DND-41 (cell line): ENCODE data around the gene PIP4K2A.

Source experiments
- ATAC-seq: fragments of 200-7000 bp; cut with Tn5 transposase; 3 replicates; pipeline ENCODE4 v1.9.1; 2021; ENCODE audit warnings: low read depth; ENCODE audit not compliant: insufficient read depth
- DNase-seq: peaks from one replicate; pipeline ENCODE4 v3.0.0-alpha.2; 2020
- H2AFZ ChIP-seq: 2 replicates; pipeline ENCODE4 v1.6.0; 2012; ENCODE audit warnings: low read depth, low read length
- H3K27ac ChIP-seq: 2 replicates; pipeline ENCODE4 v1.5.1; 2012; ENCODE audit warnings: low read length, inconsistent platforms
- H3K27me3 ChIP-seq: fragments of 200-600 bp; sonication (generic); 2 replicates; pipeline ENCODE4 v1.6.0; 2012; ENCODE audit warnings: low read length, mild to moderate bottlenecking, inconsistent platforms; ENCODE audit not compliant: insufficient read depth, poor library complexity
- H3K36me3 ChIP-seq: 2 replicates; pipeline ENCODE4 v1.5.1; 2012; ENCODE audit warnings: low read length, inconsistent platforms; ENCODE audit not compliant: insufficient read depth
- H3K4me1 ChIP-seq: 2 replicates; pipeline ENCODE4 v1.5.1; 2012; ENCODE audit warnings: mild to moderate bottlenecking, low read length; ENCODE audit not compliant: insufficient read depth
- H3K4me2 ChIP-seq: 2 replicates; pipeline ENCODE4 v1.6.0; 2012; ENCODE audit warnings: mild to moderate bottlenecking, moderate library complexity, low read length, inconsistent platforms; ENCODE audit not compliant: insufficient read depth
- H3K4me3 ChIP-seq, 2 experiments: fragments of 200-600 bp in 1 of 2; shearing (Covaris generic) in 1 of 2; 2 replicates each; pipeline ENCODE4 v1.5.1; 2012 to 2016; ENCODE audit warnings: inconsistent platforms in 2 of 2, low read length in 2 of 2, mild to moderate bottlenecking in 2 of 2, low read depth in 1 of 2, moderate library complexity in 1 of 2
- H3K79me2 ChIP-seq: 2 replicates; pipeline ENCODE4 v1.6.0; 2012; ENCODE audit warnings: low read length, inconsistent platforms; ENCODE audit not compliant: insufficient read depth
- H3K9ac ChIP-seq: 2 replicates; pipeline ENCODE4 v1.6.0; 2012; ENCODE audit warnings: low read depth, mild to moderate bottlenecking, inconsistent platforms, low read length, moderate library complexity
- H3K9me3 ChIP-seq: 2 replicates; pipeline ENCODE4 v1.5.1; 2012; ENCODE audit warnings: low read length, moderate library complexity, mild to moderate bottlenecking, inconsistent platforms; ENCODE audit not compliant: insufficient read depth, severe bottlenecking
- H4K20me1 ChIP-seq: 2 replicates; pipeline ENCODE4 v1.6.0; 2012; ENCODE audit warnings: low read length; ENCODE audit not compliant: insufficient read depth
- EZH2 ChIP-seq: IDR thresholded peaks from 3 replicates; pipeline ENCODE4 v1.6.1; 2012; ENCODE audit warnings: borderline replicate concordance, low read depth, mild to moderate bottlenecking, moderate library complexity, low read length, inconsistent platforms; ENCODE audit not compliant: severe bottlenecking
- TF ChIP-seq, protein P1 (sequence below): IDR thresholded peaks from 2 replicates; pipeline ENCODE4 v1.5.1; 2012; ENCODE audit warnings: borderline replicate concordance, low read length, moderate library complexity, mild to moderate bottlenecking; ENCODE audit not compliant: poor library complexity, severe bottlenecking; ENCODE audit errors: extremely low read depth

Gene PIP4K2A

DNA sequence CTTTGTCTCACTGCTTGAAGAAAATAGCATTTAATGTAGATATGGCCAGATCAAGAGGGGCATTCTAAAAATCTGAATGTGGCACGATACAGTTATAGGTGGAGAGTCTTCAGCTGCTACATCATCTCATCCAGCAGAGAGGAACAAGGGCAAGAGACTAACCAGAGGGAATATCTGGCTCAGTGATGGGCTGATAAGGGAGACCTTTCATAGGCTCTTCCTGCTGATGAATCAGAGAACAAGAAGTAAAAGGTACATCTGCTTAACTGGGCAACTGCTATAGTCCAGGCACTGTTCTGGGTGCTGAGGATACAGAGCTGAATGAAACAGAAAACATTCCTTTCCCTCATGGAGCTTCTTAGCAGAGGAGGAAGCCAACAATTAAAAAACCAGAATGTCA is 37.9 kb downstream of the PIP4K2A start:
- Histone ChIP-seq H3K79me2 (peaks cover 94% of the 10 kb centered on the region), H3K4me1 (peaks cover 55% of the 10 kb centered on the region), H3K4me3 (no peak overlapping the region), H3K27ac (0 out of 2 replicates have a peak overlapping the region, but pooled peaks have one; percentile 12), H3K27me3 (no peaks in the 10 kb centered on the region), H3K9ac (no peak overlapping the region), H2AFZ (no peak overlapping the region), H3K9me3 (no peaks in the 10 kb centered on the region), H3K36me3 (no peaks in the 10 kb centered on the region), H3K4me2 (no peak overlapping the region), H4K20me1 (peaks cover 47% of the 10 kb centered on the region)
- no peak for ATAC-seq
- no peak for DNase-seq
- no peak for TF ChIP-seq EZH2
- TF ChIP-seq, protein P1, sequence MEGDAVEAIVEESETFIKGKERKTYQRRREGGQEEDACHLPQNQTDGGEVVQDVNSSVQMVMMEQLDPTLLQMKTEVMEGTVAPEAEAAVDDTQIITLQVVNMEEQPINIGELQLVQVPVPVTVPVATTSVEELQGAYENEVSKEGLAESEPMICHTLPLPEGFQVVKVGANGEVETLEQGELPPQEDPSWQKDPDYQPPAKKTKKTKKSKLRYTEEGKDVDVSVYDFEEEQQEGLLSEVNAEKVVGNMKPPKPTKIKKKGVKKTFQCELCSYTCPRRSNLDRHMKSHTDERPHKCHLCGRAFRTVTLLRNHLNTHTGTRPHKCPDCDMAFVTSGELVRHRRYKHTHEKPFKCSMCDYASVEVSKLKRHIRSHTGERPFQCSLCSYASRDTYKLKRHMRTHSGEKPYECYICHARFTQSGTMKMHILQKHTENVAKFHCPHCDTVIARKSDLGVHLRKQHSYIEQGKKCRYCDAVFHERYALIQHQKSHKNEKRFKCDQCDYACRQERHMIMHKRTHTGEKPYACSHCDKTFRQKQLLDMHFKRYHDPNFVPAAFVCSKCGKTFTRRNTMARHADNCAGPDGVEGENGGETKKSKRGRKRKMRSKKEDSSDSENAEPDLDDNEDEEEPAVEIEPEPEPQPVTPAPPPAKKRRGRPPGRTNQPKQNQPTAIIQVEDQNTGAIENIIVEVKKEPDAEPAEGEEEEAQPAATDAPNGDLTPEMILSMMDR: no peak

DNA sequence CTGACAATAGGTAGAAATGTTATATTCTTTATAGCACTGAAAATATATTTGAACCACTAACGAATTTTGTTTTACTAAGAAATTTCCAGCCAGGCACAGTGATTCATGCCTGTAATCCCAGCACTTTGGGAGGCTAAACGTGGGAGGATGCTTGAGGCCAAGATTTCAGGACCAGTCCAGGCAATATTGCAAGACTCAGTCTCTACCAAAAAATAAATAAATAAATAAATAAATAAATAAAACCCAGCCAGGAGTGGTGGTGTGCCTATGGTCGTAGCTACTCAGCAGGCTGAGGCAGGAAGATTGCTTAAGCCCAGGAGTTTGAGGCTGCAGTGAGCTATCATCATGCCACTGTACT is 39.8 kb downstream of the PIP4K2A start:
- no peak overlapping the region for H3K27ac ChIP-seq
- H3K36me3 ChIP-seq: no peaks in the 10 kb centered on the region
- no peak overlapping the region for H2AFZ ChIP-seq
- H3K4me3 ChIP-seq: no peak overlapping the region
- H3K4me2 ChIP-seq: no peak overlapping the region
- no peaks in the 10 kb centered on the region for H3K9me3 ChIP-seq
- H4K20me1 ChIP-seq: peaks cover 59% of the 10 kb centered on the region
- ATAC-seq (no peak), DNase-seq (no peak)
- TF ChIP-seq, protein P1: no peak
- no peak for TF ChIP-seq EZH2
- H3K9ac ChIP-seq: no peak overlapping the region
- H3K4me1 ChIP-seq: peaks cover 41% of the 10 kb centered on the region
- no peaks in the 10 kb centered on the region for H3K27me3 ChIP-seq
- peaks cover 99% of the 10 kb centered on the region for H3K79me2 ChIP-seq

- Histone ChIP-seq H3K4me2 (no peak overlapping the region), H3K4me3 (no peak overlapping the region), H3K9me3 (no peaks in the 10 kb centered on the region), H3K79me2 (peaks cover 99% of the 10 kb centered on the region), H3K27me3 (no peaks in the 10 kb centered on the region), H3K9ac (no peak overlapping the region), H2AFZ (no peak overlapping the region), H4K20me1 (peaks cover 60% of the 10 kb centered on the region), H3K27ac (peak overlapping the region; percentile 22; the same call in 1 of the 2 replicates), H3K4me1 (peaks cover 41% of the 10 kb centered on the region), H3K36me3 (no peaks in the 10 kb centered on the region)
- TF ChIP-seq, protein P1: no peak
- TF ChIP-seq EZH2: no peak
- ATAC-seq (no peak), DNase-seq (no peak)
These were observed 40.4 kb downstream of the PIP4K2A start for GRCh38 chr10:22673785-22674572.
